Stimulated activated CD8-positive, alpha-beta memory T cell treated with anti-CD3 and anti-CD28 coated beads, Interleukin-4, amount 100 ng/mL, for 24 hours (primary cell): ENCODE measurements around the gene TMCC1.
"Not testable (repeated sequence)": the region's sequence is repeated elsewhere in the genome, so short reads cannot be mapped to it uniquely, and the experiment has no call there.

Source experiments
- DNase-seq: peaks from one replicate; pipeline ENCODE4 v3.0.0-alpha.2; 2020; ENCODE audit warnings: low read depth

The TMCC1 gene

DNA sequence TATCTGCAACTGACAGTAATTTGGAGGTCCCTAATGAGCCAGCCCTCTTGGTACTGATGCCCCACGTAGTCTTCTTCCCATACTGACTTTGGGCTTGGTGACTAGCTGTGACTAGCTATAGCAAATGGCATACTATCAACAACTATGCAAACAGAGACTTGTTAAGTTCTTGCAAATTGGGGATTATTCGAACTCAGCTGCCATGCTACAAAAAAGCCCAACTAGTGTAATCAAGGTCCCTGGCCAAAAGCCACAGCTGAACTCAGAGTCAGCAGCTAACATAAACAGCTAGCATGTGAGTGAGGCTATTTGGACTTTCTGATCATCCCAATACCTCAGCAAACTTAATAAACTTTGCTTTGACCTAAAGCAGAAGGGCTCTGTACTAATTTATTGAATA, 165.8 kb downstream of the TMCC1 start:
- DNase-seq = no peak

DNA sequence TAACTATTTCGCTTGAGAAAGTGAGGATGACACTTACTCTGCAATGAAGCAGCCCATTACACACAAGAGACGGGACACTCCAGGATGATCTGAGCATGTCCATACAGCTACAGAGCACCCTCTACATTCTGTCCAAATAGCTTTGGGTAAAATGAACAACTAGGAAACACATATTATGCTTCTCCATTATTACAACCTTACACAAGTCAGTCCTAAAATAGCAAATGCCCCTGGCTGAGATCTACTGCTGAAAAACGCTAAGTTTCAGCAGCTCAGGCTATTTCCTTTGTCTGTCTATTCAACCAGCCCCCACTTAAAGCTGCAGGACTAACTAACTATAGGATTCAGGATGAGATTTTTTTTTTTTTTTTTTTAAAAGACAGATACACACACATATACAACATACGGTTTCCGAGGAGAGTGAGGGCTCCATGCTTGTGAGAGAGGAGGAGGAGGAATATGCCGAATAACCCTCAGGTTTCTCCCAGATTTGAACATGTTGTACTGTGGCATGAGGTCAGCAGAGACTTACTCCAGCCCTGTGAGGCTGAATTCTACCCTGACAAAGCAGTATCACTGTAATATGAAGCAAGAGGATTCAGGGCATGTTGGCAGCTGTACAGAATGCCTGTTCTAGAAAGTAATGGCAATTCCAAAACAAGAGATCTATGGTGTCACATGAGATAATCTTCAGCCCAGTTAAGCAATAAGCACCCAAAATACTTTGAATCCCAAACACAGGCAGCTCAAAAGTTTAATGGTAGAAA, 169.8 kb downstream of the TMCC1 start:
- DNase-seq = no peak

DNA sequence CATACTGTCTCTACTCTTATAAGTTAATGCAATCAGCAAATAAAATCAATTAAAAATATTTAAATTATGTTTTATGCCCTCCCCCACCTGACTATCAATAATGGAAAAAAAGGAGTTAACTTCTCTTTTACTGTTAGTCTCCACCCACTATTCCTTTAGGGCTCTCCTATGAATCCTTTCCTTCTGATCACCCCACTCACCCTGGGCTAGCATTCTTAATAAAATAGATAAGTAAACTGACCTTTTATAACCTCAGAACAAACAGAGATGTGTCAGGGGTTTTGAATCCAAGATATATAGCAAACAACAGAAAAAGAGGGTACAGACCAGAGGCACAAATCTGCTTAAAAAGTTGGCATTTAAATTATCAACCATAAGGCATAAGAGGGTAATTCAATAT, 171.0 kb downstream of the TMCC1 start:
- no peak for DNase-seq

DNA sequence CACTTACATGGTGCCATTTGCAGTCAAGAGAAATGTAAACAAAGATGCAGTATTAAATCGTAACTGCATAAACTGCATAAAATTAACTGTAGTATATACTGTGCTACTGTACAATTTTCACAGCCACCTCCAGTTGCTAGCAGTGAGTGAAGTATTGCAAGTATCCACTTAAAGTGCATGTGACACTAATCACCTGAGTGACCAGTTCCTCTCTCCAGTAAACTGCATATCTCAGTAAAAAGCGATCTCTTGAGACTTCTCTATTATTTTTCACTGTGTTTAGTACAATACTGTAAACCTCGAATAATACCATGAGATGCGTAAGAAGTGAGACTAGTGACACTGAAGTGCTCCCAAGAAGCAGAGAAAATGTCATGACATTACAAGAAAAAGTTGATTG, 175.3 kb downstream of the TMCC1 start:
- no peak for DNase-seq

DNA sequence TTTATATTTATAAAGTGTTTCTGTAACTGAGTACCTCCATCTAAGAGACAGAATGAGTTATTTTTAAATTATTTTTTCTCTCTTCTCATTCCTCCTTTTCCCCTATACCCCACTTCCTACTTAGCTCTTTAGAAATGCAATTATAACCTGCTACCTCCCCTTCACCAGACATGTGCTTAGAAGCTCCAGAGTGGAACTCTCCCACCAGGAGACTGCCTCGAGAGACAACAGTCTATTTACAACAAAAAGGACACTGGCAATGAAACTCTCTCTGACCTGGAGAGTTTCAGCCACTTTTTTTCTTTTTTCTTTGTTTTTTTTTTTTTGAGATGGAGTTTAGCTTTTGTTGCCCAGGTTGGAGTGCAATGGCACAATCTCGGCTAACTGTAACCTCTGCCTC, 177.7 kb downstream of the TMCC1 start:
- DNase-seq = no peak

DNA sequence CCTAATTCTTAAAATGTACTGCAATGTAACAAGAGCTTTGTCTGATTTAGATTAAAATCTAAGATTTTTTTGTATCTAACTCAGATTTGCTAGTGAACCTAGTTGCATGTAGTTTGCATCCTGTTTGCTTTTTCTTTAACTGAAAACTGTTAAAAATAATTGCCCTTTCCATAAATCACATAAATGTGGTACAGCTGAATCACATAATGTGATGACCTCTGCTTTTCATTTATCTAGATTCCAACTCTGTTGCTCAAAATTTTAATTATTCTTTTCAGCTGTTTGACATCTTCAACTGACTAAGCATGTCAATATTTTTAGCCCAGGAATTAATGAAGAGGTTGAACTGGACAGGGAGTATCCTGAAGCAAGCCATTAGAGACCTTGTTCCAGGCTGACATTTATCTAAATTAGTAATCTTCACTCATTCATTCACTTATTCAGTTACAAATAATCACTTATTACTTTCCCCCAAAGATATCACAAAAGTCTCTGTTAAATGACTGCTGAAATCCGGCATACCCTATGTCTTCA, 185.1 kb downstream of the TMCC1 start:
- no peak for DNase-seq

DNA sequence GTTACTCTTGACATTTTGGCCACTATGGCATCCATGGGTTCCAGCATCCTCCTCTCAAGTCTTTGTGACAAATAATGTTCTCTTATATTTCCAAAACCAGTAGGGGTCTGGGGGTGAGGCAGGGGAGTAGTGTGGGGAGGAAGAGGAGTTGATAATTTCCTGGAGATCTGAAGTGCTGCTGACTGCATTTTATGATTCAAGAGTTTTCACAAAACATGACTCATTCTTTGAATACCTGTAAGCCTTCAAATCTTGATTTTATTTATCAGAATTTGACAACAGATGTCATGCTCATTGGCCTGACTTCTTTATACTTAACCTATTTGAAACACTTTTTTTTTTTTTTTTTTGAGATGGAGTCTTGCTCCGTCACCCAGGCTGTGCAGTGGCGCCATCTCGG, 188.2 kb downstream of the TMCC1 start:
- DNase-seq = no peak

DNA sequence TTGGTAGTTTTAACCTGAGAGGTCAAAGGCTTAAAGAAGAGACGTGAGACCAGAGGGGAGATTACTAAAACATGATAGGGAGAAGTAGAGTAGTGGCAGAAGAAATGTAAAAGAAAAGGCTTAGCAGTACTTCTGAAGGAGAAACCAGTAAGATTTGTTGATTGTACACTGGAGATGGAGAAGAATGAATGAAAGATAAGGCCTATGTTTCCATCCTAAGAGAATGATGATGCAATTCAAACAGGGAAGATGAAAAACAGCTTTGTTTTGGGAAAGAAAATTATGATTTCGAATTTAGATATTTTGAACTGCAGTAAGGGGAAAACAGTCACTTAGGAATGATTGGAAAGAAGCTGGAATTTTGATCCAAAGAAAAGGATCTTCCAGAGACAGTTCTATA, 189.6 kb downstream of the TMCC1 start:
- no peak for DNase-seq

DNA sequence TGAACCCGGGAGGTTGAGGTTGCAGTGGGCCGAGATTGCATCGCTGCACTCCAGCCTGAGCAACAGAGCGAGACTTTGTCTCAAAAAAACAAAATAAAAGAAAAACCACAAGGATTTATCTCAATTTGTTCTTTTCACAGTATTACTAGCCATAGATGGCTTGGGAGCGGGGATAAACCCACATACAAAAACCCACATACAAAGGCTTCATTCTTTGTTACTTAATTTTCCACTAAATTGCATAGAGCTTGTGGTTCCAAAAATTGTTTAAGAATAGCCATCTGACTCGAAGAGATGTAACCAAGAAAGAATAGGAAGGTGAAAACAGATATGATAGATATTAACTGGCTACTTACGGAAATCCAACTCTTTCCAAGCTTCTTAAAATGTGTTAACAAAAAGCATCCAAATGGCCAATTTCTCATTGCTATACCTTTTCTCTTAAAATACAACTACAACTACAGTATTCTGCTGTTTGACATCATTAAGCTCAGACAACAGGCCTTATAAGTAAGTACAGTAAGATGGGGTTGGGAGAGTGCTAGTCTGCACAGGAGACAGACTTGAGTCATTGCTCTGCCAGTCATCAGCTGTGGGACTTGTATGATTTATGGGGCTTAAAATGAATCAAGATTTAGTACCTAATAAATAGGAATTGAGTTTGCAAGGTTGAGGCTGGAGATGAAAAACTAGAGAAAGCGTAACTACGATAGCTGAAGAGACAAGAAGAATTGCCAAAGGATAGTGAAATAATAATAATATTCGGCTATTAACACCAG, 190.4 kb downstream of the TMCC1 start:
- DNase-seq = no peak

DNA sequence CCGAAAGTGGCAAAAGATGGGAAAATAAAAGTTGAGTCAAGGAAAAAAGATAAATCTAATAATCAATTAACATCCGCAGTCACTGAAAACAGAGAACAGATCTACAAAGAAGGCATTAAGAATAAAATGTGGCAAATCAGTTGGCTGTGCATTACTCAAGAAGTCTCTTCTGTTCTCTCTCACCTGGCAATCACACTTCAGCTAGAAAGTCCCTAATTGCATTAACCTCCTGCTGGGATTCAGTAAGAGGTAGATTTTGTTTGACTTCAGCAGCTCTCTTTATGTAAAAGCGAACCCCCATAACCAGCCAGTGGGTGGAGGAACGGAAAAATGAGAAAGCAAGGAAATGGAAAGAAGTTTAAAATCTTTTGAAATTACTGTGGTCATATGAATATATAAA, 192.3 kb downstream of the TMCC1 start:
- DNase-seq = no peak

DNA sequence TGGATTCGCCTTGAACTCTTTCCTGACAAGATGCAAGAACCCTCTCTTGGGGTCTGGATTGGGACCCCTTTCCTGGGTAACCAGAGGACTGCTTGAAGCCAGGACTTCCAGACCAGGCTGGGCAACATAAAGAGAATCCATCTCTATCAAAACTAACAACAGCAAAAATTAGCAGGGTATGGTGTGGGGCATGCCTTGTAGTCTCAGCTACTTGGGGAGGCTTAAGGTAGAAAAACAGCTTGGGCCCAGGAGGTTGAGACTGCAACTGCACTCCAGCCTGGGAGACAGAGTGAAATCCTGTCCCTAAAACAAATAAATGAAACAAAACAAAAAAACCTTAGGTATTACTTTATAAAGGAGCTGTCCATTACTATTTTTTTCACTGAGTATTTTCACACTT, 193.9 kb downstream of the TMCC1 start:
- no peak for DNase-seq

DNA sequence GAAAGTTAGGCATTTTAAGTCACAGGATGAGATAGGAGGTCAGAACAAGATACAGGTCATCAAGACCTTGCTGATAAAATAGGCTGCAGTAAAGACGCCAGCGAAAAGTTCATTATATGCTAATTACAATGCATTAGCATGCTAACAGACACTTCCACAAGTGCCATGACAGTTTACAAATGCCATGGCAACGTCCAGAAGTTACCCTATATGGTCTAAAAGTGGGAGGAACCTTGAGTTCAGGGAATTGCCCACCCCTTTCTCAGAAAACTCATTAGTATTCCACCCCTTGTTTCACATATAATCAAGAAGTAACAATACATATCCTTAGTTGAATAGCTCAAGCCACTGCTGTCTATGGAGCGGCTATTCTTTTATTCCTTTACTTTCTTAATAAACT, 194.3 kb downstream of the TMCC1 start:
- no peak for DNase-seq

DNA sequence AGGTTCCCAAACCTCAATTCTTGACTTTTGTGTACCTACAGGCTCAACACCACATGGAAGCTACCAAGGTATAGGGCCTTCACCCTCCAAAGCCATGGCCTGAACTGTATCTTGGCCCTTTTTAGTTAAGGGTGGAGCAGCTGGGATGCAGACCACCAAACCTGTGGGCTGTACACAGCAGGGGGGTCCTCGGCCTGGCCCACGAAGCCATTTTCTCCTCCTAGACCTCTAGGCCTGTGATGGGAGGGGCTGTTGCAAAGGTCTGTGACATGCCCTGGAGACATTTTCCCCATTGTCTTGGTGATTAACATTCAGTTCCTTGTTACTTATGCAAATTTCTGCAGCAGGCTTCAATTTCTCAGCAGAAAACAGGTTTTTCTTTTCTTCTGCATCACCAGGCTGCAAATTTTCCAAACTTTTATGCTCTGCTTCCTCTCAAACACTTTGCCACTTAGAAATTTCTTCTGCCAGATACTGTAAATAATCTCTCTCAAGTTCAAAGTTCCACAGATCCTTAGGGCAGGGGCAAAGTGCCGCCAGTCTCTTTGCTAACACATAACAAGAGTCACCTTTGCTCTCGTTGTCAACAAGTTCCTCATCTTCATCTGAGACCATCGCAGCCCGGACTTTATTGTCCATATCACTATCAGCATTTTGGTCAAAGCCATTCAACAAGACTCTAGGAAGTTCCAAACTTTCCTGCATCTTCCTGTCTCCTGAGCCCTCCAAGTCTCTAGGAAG, 196.1 kb downstream of the TMCC1 start:
- DNase-seq = no peak

DNA sequence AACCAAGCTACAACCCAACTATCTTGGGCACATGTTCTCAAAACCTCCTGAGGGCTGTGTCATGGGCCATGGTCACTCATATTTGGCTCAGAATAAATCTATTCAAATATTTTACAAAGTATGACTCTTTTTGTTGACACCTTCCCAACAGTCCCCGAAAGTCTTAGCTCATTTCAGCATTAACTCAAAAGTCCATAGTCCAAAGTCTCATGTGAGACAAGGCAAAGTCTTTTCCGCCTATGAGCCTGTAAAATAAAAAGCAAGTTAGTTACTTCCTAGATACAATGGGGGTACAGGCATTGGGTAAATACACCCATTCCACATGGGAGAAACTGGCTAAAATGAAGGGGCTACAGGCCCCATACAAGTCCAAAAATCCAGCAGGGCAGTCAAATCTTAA, 197.1 kb downstream of the TMCC1 start:
- not testable (repeated sequence) for DNase-seq

DNA sequence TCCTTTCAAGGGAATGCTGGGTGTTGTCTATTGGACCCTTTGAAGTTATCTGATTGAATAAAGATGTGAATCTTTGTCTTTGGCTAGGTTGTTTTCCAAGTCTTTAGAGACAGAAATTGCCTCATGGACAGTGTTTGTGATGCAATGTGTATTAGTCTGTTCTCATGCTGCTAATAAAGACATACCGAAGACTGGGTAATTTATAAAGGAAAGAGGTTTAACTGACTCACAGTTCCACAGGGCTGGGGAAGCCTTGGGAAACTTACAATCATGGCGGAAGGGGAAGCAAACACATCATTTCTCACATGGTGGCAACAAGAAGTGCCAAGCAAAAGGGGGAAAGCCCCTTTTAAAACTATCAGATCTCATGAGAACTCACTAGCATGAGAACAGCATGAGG, 198.3 kb downstream of the TMCC1 start:
- DNase-seq = no peak

DNA sequence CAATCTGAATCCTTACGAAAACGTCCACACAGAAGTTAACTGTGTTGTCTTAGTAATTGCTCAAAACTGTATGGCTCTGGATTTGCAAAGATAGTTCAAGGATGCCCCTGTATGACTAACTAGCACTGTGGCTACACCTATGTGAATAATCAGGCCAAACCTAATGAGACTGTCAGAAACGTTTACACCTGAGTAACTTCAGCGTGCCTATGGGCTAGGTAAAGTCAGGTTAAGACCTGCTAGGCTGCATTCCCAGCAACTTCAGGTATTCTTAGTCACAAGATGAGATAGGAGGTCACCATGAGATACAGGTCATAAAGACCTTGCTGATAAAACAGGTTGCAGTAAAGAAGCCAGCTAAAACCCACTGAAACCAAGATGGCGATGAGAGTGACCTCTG, 199.3 kb downstream of the TMCC1 start:
- no peak for DNase-seq

DNA sequence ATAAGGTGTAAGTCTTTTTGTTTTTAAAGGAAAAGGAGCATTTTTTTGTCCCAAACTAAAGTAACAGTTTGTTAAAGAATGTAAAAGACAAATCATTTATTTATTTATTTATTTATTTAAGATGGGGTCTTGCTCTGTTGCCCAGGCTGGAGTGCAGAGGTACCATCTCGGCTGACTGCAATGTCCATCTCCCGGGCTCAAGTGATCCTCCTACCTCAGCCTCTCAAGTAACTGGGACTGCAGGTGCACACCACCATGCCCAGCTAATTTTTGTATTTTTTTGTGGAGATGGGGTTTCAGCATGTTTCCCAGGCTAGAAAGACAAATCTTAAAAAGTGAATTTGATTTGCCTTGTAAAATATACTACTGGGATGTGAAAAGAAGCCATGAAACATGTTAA, 200.8 kb downstream of the TMCC1 start:
- no peak for DNase-seq

DNA sequence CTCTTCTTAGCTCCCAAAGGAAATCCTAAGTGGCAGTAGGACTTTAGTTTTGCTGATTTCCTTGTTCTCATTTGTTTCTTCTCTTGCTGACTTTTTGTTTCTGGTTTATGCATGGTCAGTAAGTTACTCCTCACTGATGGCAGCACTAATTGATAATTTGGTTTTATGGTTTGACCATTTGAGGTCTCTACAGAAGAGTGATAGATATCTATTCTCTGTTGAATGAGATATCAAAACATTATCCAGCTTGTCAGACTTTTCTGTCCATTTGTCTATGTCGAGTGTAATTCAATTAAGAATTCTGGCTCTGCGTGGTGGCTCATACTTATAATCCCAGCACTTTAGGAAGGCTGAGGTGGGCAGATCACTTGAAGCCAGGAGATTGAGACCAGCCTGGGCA, 202.5 kb downstream of the TMCC1 start:
- DNase-seq = no peak

DNA sequence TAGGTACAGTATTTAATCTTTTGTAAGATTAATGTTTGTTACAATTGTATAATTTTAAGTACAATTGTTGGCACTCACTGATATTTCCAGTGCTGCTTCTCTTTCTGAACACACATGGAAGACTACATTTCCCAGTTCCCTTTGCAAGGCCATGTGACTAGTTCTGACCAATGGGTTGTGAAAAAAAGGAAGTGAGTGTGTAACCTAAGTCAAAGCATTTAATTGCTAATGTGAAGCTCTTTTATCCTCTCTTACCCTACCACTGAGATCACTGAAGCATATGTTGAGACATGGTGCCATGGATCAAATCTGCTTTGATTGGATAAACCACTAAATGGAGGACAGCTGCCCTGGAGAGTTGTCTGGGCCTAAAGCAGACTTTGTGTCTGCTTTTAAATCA, 203.1 kb downstream of the TMCC1 start:
- DNase-seq = no peak

DNA sequence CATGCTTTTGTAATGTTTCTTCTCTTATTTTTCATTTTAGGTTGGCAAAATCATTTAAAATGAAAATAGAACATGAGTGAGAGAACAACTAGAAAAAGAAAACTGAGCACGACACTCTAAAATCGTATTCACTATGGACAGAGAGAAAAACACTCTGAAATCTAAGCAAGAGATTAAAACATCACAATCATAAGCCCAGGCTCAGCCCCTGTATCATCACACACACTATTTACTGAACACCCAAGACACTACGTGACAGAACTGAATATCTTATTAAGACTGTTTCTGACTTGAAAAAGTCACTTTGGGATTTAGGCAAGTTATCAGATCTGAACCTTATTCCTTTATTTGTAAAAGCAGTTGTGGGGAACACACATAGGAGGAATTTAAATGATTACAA, 204.5 kb downstream of the TMCC1 start:
- no peak for DNase-seq

DNA sequence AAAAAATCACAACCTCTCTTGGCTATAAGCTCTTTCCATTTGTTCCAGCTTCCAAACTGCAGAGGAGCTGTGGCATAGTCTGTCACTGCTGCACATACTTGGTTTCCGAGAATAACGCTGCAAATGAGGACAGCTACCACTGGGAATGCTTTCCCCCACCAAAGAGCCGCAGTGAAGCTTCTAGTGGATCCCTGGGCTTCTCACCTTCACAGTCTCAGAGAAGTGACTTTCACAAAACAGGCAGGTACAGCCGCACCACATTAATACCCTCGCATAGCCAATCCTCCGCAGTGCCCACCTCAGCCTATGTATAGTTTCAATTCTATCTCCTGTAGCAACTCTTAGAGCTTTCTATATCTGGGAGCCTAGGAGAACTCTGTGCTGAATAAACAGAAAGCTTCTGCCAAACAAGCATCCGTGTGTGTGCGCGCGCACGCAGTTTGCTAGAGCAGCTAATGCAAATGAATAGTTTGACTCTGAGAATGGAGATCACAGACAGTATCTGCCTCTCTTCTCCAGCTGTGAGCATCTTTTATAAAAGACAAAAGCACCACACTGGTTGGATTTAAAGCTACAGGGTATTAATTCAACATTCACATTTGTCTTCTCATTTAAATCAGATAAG, 205.1 kb downstream of the TMCC1 start:
- no peak for DNase-seq

DNA sequence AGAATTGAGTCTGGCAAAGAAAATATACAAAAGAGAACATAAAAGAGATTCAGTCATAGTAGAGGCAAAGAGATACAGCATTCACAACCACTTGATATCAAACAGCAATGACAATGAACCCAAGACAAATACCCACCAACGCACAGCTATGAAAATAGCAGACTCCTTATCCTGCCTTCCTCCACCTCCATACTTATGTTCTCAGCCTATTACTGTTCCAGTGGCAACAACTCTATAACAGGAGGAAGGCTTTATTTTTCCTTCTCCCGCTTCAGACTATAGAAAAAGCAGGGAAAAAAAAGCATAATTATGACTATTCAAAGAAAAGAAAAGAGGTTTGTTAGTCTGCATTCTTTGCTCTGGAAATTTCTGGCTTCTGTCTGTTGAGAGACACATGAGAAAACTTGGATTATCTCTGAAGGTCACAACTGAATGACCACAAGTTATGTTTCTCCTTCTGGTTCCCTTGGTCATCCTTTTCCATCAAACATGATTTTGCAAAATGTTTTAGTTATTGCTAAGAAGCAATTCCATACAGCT, 205.9 kb downstream of the TMCC1 start:
- no peak for DNase-seq
